Panc1 (cell line): ENCODE measurements around the gene SAFB2. TPM values are rescaled to one million over a fixed set of nuclear protein-coding genes. Genes with fewer than 3 reads are reported as not detected.

ENCODE experiments used
- ATAC-seq: fragments of 200-7000 bp; cut with Tn5 transposase; 2 replicates; pipeline ENCODE4 v1.9.1; 2020; ENCODE audit warnings: mild to moderate bottlenecking, moderate library complexity
- BruUV-seq: library from RNA; stranded (reverse); fragments of 400-500 nt; replicated peaks from 2 replicates; lab custom pipeline; 2021; lab: Mats Ljungman, UMichigan
- CTCF ChIA-PET: fragments of 300-600 bp; sonication (Branson Sonifier 250); formaldehyde crosslinking; loops from one replicate; lab custom pipeline; 2022; ENCODE audit warnings: antibody characterized with exemption; lab: Charles Lee
- POLR2A ChIA-PET: fragments of 300-600 bp; sonication (Branson Sonifier 250); formaldehyde crosslinking; loops from one replicate; lab custom pipeline; 2022; ENCODE audit warnings: antibody characterized with exemption; lab: Charles Lee
- DNase-seq: peaks from one replicate; pipeline ENCODE4 v3.0.0-alpha.2; 2010; ENCODE audit warnings: low read depth, low spot score
- H3K27ac ChIP-seq: 2 replicates; pipeline ENCODE4 v1.5.1; 2011; ENCODE audit warnings: mild to moderate bottlenecking, low read length, inconsistent platforms
- H3K27me3 ChIP-seq: fragments of 200-500 bp; sonication (Bioruptor generic); 2 replicates; pipeline ENCODE4 v1.6.0; 2014; ENCODE audit warnings: low read length, inconsistent platforms; ENCODE audit not compliant: control insufficient read depth, insufficient read depth
- H3K36me3 ChIP-seq: fragments of 200-500 bp; sonication (Bioruptor generic); 2 replicates; pipeline ENCODE4 v1.5.1; 2014; ENCODE audit warnings: inconsistent platforms, mild to moderate bottlenecking, low read length, moderate library complexity; ENCODE audit not compliant: control insufficient read depth, insufficient read depth
- H3K4me1 ChIP-seq: 2 replicates; pipeline ENCODE4 v1.5.1; 2011; ENCODE audit warnings: inconsistent platforms, mild to moderate bottlenecking, low read length, moderate library complexity; ENCODE audit not compliant: control insufficient read depth, insufficient read depth
- H3K4me3 ChIP-seq, 2 experiments: 2 replicates each; pipeline ENCODE4 v1.5.1; 2011 to 2012; ENCODE audit warnings: low read depth in 2 of 2, low read length in 2 of 2, mild to moderate bottlenecking in 2 of 2, inconsistent platforms in 1 of 2, moderate library complexity in 1 of 2
- H3K9me3 ChIP-seq: fragments of 200-500 bp; sonication (Bioruptor generic); 2 replicates; pipeline ENCODE4 v1.5.1; 2014; ENCODE audit warnings: low read depth, mild to moderate bottlenecking, inconsistent platforms, low read length, moderate library complexity; ENCODE audit not compliant: control insufficient read depth, insufficient read depth
- CTCF ChIP-seq: fragments of 450-650 bp; IDR thresholded peaks from 2 replicates; pipeline ENCODE4 v1.5.1; 2017; ENCODE audit warnings: mild to moderate bottlenecking
- POLR2AphosphoS5 ChIP-seq: IDR thresholded peaks from 2 replicates; pipeline ENCODE4 v1.6.1; 2012; ENCODE audit warnings: mild to moderate bottlenecking, low read depth, low read length, moderate library complexity
- SIN3A ChIP-seq: IDR thresholded peaks from 2 replicates; pipeline ENCODE4 v1.6.1; 2012; ENCODE audit warnings: low read depth, mild to moderate bottlenecking, low read length, moderate library complexity, borderline replicate concordance; ENCODE audit not compliant: insufficient read depth
- TCF7L2 ChIP-seq: IDR thresholded peaks from 2 replicates; pipeline ENCODE4 v1.6.1; 2011; ENCODE audit warnings: mild to moderate bottlenecking, low read depth, low read length, inconsistent platforms
- in situ Hi-C: cut with HindIII; loops from 2 replicates; pipeline ENCODE4 v1.10.0; 2016; ENCODE audit warnings: low sequenced_read_pairs, low pct_unique_long_range_greater_than_20kb
- intact Hi-C: fragments of 100-400 bp; cut with micrococcal nuclease; formaldehyde crosslinking; loops from one replicate; pipeline ENCODE4 v1.10.0; 2022; ENCODE audit not compliant: unreplicated experiment
- total RNA-seq: library from RNA; stranded (reverse); gene quantifications from one replicate; pipeline ENCODE4 v1.2.1, GENCODE V29; 2021; ENCODE audit not compliant: unreplicated experiment
- TF ChIP-seq, protein P1 (sequence below), 2 experiments: IDR thresholded peaks; 2 replicates each; pipeline ENCODE4 v1.6.1; 2011 to 2012; ENCODE audit warnings: low read depth in 2 of 2, control low read depth in 1 of 2, low read length in 1 of 2, mild to moderate bottlenecking in 1 of 2, moderate library complexity in 1 of 2; ENCODE audit not compliant: insufficient read depth in 1 of 2

Gene SAFB2
- total RNA-seq, 1 experiment from 2014 or later: 83.5 TPM

GRCh38 chr19:5540208-5540607 is 82.4 kb downstream of the SAFB2 start:
- H3K36me3 ChIP-seq: no peaks in the 10 kb centered on the region
- no peak overlapping the region for H3K27ac ChIP-seq
- ATAC-seq (no peak), DNase-seq (no peak)
- ChIA-PET POLR2A (no interaction called here), CTCF (interaction anchor here (0.6 kb wide), 1 partner anchor 320 kb away, joined by 5 read pairs; no protein-coding TSS in a partner anchor)
- peaks cover 2% of the 10 kb centered on the region; the same call in 1 of the 2 replicates for H3K4me1 ChIP-seq
- no TSS peak for BruUV-seq
- in situ Hi-C loops (no loop called here), intact Hi-C loops (no loop called here)
- no peak overlapping the region for H3K4me3 ChIP-seq
- H3K27me3 ChIP-seq: no peaks in the 10 kb centered on the region
- peaks cover under 1% of the 10 kb centered on the region; the same call in 1 of the 2 replicates for H3K9me3 ChIP-seq
- TF ChIP-seq TCF7L2 (no peak), SIN3A (no peak), POLR2AphosphoS5 (no peak), CTCF (no peak)
- TF ChIP-seq, protein P1, sequence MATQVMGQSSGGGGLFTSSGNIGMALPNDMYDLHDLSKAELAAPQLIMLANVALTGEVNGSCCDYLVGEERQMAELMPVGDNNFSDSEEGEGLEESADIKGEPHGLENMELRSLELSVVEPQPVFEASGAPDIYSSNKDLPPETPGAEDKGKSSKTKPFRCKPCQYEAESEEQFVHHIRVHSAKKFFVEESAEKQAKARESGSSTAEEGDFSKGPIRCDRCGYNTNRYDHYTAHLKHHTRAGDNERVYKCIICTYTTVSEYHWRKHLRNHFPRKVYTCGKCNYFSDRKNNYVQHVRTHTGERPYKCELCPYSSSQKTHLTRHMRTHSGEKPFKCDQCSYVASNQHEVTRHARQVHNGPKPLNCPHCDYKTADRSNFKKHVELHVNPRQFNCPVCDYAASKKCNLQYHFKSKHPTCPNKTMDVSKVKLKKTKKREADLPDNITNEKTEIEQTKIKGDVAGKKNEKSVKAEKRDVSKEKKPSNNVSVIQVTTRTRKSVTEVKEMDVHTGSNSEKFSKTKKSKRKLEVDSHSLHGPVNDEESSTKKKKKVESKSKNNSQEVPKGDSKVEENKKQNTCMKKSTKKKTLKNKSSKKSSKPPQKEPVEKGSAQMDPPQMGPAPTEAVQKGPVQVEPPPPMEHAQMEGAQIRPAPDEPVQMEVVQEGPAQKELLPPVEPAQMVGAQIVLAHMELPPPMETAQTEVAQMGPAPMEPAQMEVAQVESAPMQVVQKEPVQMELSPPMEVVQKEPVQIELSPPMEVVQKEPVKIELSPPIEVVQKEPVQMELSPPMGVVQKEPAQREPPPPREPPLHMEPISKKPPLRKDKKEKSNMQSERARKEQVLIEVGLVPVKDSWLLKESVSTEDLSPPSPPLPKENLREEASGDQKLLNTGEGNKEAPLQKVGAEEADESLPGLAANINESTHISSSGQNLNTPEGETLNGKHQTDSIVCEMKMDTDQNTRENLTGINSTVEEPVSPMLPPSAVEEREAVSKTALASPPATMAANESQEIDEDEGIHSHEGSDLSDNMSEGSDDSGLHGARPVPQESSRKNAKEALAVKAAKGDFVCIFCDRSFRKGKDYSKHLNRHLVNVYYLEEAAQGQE (IDR thresholded peaks at IDR 0.05; ENCODE audit: insufficient read depth in 1 of 2, low read depth in 2 of 2, low read length in 1 of 2): no peak

GRCh38 chr19:5537870-5538269 is 84.7 kb downstream of the SAFB2 start:
- H3K27ac ChIP-seq: no peak overlapping the region
- ATAC-seq: no peak
- no TSS peak for BruUV-seq
- H3K4me3 ChIP-seq: no peak overlapping the region
- H3K36me3 ChIP-seq: no peaks in the 10 kb centered on the region
- no peaks in the 10 kb centered on the region for H3K27me3 ChIP-seq
- peaks cover 6% of the 10 kb centered on the region; the same call in 1 of the 2 replicates for H3K9me3 ChIP-seq
- no peak for DNase-seq
- H3K4me1 ChIP-seq: peaks cover 2% of the 10 kb centered on the region; the same call in 1 of the 2 replicates
- ChIA-PET CTCF (interaction anchor here (0.7 kb wide), 1 partner anchor 14 kb away, joined by 6 read pairs; no protein-coding TSS in a partner anchor), POLR2A (no interaction called here)
- intact Hi-C loops (no loop called here), in situ Hi-C loops (no loop called here)
- TF ChIP-seq POLR2AphosphoS5 (no peak), CTCF (no peak), TCF7L2 (no peak), SIN3A (no peak)
- TF ChIP-seq, protein P1 (IDR thresholded peaks at IDR 0.05; ENCODE audit: insufficient read depth in 1 of 2, low read depth in 2 of 2, low read length in 1 of 2): no peak

Other genes with a start within 250 kb of the SAFB2 start
- not detected for gene ZNRF4, start 167.4 kb downstream of the SAFB2 start, total RNA-seq
- gene TINCR, start 54.8 kb downstream of the SAFB2 start, total RNA-seq: 2.3 TPM
- gene SAFB, start 307 bp upstream of the SAFB2 start, total RNA-seq: 83.0 TPM
- gene MICOS13, start 57.7 kb upstream of the SAFB2 start, total RNA-seq: 93.5 TPM
- 6.0 TPM for gene HSD11B1L, start 58.3 kb upstream of the SAFB2 start, total RNA-seq
- 465 TPM for gene RPL36, start 67.5 kb upstream of the SAFB2 start, total RNA-seq
- gene LONP1, start 97.4 kb upstream of the SAFB2 start, total RNA-seq: 93.0 TPM
- gene CATSPERD, start 97.9 kb upstream of the SAFB2 start, total RNA-seq: 0.08 TPM
- gene PRR22, start 162.0 kb upstream of the SAFB2 start, total RNA-seq: 5.9 TPM
- 39.6 TPM for gene DUS3L, start 168.4 kb upstream of the SAFB2 start, total RNA-seq
- gene NRTN, start 182.3 kb upstream of the SAFB2 start, total RNA-seq: 0.80 TPM
- not detected for gene FUT6, start 216.9 kb upstream of the SAFB2 start, total RNA-seq
- 0.36 TPM for gene FUT3, start 228.7 kb upstream of the SAFB2 start, total RNA-seq
- gene FUT5, start 247.8 kb upstream of the SAFB2 start, total RNA-seq: 0.10 TPM